GM23338 (cell line): ENCODE data around the gene MYOCOS.

Experiments
- CREB1 ChIP-seq: fragments of 250-450 bp; sonication (Bioruptor Pico); IDR thresholded peaks from 2 replicates; pipeline ENCODE4 v1.5.0; 2020; ENCODE audit warnings: low read depth, mild to moderate bottlenecking, moderate library complexity
- CTCF ChIP-seq, 2 experiments: fragments of 200-600 bp in 1 of 2; sonication (generic) in 1 of 2; conservative IDR thresholded peaks; 2 replicates each; pipeline versions ENCODE4 v1.5.1 to v1.6.1; 2016 to 2017; ENCODE audit warnings: antibody characterized with exemption in 2 of 2, low read depth in 2 of 2, mild to moderate bottlenecking in 2 of 2, moderate library complexity in 1 of 2
- EZH2 ChIP-seq: fragments of 200-600 bp; sonication (generic); IDR thresholded peaks from one replicate; pipeline ENCODE4 v1.8.0; 2017; ENCODE audit warnings: antibody characterized with exemption, mild to moderate bottlenecking, low read depth; ENCODE audit not compliant: unreplicated experiment
- EZH2phosphoT487 ChIP-seq: fragments of 200-600 bp; sonication (generic); IDR thresholded peaks from one replicate; pipeline ENCODE4 v1.8.1; 2018; ENCODE audit warnings: antibody characterized with exemption; ENCODE audit not compliant: unreplicated experiment
- JUNB ChIP-seq: IDR thresholded peaks from one replicate; pipeline ENCODE4 v1.6.1; 2016; ENCODE audit warnings: antibody characterized with exemption; ENCODE audit not compliant: unreplicated experiment
- NANOG ChIP-seq: IDR thresholded peaks from 2 replicates; pipeline ENCODE4 v1.6.1; 2016; ENCODE audit warnings: antibody characterized with exemption, borderline replicate concordance
- POLR2AphosphoS5 ChIP-seq: IDR thresholded peaks from 2 replicates; pipeline ENCODE4 v1.6.1; 2016; ENCODE audit warnings: antibody characterized with exemption, low read depth
- TF ChIP-seq, protein P1 (sequence below): IDR thresholded peaks from one replicate; pipeline ENCODE4 v1.6.1; 2018; ENCODE audit warnings: antibody characterized with exemption; ENCODE audit not compliant: unreplicated experiment

DNA sequence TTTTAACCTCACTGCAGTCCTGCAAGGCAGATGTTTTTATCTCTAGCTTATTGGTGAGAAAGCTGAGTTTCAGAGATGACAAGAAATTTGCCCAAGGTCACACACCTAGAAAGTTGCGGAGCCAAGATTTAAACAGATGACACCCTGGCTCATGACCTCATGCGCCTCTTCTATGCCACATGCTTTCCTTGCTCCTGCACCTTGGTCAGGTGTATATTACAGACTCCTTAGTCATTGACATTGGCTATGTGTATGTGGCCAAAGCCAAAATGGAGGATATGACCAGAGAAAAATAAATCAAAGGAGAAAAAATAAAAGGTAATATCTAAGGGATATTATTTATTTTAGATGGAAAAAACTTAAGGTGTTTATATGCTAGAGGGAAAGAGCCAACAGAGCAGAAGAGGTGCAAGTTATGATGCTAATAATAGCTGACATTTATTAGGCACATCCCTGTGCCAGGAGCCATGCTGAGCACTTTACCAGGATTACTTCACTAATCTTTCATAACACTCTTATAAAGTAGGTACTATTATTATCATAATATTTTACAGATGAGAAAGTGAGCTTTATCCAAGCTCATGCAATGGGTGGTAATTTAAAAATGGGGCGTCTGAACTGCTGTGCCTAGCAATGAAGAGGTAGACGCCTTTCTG lies 44.2 kb downstream of the MYOCOS start:
- TF ChIP-seq CTCF (conservative IDR thresholded peaks at IDR 0.05; ENCODE audit: low read depth in 2 of 2) = no peak
- TF ChIP-seq EZH2 = no peak
- TF ChIP-seq, protein P1, sequence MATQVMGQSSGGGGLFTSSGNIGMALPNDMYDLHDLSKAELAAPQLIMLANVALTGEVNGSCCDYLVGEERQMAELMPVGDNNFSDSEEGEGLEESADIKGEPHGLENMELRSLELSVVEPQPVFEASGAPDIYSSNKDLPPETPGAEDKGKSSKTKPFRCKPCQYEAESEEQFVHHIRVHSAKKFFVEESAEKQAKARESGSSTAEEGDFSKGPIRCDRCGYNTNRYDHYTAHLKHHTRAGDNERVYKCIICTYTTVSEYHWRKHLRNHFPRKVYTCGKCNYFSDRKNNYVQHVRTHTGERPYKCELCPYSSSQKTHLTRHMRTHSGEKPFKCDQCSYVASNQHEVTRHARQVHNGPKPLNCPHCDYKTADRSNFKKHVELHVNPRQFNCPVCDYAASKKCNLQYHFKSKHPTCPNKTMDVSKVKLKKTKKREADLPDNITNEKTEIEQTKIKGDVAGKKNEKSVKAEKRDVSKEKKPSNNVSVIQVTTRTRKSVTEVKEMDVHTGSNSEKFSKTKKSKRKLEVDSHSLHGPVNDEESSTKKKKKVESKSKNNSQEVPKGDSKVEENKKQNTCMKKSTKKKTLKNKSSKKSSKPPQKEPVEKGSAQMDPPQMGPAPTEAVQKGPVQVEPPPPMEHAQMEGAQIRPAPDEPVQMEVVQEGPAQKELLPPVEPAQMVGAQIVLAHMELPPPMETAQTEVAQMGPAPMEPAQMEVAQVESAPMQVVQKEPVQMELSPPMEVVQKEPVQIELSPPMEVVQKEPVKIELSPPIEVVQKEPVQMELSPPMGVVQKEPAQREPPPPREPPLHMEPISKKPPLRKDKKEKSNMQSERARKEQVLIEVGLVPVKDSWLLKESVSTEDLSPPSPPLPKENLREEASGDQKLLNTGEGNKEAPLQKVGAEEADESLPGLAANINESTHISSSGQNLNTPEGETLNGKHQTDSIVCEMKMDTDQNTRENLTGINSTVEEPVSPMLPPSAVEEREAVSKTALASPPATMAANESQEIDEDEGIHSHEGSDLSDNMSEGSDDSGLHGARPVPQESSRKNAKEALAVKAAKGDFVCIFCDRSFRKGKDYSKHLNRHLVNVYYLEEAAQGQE = no peak
- TF ChIP-seq JUNB = no peak
- no peak for TF ChIP-seq POLR2AphosphoS5
- TF ChIP-seq EZH2phosphoT487 = no peak
- no peak for TF ChIP-seq NANOG
- no peak for TF ChIP-seq CREB1 (CRISPR knock-in tag)
